Dedifferentiated amniotic fluid mesenchymal stem cell (primary cell): Measurements from ENCODE around the gene CHSY1.

Source experiments
- DNase-seq: peaks from one replicate; pipeline ENCODE4 v3.0.0-alpha.2; 2016; ENCODE audit errors: extremely low spot score

CHSY1 gene

DNA sequence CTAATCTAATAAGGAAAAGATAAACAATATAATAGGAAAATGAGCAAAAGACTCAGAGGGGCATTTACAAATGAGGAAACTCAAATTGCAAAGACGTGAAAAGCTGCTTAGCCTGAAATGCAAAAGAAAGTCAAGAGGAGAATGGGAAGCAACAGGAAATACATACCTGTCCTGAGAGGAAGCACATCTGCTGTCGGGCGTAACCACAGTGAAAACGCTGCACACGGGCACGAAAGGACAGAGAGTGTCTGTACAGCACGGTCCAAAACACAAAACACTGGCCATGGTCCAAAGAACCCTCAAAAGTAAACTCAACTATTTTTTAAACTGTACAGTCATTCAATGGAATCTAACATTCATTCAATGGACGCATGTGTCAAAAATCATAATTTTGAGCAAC is 100.6 kb downstream of the CHSY1 start:
- no peak for DNase-seq

DNA sequence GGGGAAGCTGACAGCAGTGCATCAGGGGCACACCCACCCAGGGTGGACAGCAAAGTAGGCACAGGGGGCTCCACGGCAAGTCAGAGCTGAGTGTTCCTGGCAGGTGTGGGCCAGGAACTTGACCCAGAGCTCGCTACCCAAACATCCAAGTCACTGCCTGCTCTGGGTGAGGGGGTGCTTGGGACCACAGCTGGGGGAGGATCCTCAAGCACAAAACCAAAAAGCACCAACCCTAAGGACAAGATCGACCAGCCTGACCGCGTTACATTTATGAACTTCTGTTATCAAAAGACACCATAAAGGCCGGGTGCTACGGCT is 101.2 kb downstream of the CHSY1 start:
- no peak for DNase-seq

DNA sequence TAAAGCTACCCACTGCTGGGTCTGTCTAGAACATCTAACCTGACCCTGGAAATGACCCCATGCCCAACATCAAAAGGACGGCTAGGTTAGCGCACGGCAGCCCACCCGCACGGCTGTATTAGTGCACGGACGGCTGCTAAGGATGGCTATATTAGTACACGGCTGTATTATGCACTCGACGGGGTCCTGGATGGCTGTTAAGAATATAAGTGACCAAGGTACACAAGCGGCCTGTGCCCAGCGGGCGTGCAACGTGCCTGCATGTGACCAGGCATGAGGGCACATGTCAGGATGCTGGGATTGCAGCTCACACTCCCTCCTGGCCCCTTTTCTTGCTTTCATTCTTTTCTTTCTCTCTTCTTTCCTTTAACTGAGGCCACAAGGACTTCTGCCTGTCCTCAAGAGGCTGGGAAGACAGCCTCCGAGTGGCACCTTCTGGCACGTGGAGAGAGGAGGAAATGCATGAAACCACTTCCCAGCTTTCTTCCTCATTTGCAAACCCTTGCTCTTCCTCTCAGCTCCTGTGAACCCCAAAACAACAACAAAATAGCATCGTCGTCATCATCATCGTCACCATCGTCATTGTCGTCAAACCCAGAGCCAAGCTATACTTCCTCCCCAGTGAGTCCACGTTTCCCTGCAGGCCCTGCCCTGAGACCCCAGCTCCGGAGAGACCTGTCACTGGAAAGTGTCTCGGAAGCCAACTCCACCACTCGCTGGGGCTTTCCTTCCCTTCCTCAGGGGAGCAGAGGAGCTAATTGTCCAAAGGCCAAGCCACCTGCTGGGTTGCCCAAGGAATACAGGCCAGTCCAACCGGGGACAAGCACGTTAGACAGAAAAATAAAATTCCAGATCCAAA is 101.8 kb downstream of the CHSY1 start:
- DNase-seq: no peak

DNA sequence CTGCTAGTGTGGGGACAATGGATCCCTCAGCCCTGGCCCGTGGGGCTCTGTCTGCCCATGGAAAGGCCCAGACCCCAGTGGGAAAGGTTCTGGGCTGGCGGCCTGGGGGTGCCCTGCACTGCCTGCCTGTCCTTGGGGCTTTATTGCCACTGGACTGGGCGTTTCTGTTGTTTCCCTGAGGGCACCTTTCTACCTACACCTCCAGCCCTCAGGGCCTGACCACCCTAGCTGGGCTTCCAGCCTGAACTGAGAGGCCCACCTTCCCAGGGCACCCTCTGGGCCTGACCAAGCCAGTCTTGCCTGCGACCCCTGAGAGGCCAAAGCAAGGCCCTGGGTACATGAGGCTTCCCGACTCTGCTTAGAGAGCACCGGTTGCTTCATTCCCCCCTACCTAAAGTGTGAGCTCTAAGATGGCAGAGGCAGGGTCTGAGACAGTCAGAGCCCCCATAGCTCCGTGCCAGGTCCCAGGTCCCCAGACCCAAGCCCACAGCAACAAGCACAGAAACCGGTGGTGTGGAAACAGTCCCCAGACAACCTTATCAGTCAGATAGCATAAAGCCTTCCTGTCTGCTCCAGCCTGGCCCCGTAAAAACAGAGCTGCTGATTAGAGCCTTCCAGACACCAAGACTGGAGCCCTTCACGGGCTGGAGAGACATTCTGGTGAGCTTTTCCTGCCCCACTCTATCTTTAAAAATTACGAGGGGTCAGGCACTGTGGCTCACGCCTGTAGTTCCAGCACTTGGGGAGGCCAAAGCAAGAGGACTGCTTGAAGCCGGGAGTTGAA is 102.8 kb downstream of the CHSY1 start:
- DNase-seq: no peak

DNA sequence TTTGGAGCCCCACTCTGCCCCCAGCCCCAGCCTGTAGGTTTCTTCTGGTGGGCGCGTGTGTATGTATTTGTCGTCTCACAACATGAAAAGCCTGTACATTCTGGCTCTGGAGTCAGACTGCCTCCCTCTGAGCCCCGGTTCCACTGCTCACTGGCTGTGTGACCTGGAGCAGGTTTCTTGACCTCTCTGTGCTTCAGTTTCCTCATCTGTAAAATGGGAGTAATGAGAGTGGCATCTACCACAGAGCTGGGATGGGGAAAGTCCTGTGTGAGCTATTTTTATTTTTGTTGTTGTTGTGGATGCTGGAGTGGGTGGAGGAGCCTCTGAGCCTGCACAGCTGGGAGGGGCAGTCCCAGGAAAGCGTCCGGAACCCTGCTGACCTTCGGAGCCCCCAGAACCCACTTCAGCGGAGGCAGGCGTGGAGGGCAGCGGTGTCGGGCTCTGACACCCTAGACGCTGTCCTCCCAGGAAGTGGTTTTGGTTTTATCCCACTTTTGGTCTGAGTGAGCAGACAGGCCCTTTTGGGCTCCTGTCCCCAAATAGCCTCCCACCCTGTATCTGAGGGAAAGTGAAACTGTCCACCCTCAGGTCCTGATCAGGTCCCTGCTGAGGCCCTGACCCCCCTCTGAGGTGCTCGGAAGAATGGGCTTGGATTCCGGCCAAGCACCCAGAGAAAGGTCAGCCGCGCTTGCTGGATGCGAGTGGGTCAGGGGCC is 103.5 kb downstream of the CHSY1 start:
- no peak for DNase-seq

DNA sequence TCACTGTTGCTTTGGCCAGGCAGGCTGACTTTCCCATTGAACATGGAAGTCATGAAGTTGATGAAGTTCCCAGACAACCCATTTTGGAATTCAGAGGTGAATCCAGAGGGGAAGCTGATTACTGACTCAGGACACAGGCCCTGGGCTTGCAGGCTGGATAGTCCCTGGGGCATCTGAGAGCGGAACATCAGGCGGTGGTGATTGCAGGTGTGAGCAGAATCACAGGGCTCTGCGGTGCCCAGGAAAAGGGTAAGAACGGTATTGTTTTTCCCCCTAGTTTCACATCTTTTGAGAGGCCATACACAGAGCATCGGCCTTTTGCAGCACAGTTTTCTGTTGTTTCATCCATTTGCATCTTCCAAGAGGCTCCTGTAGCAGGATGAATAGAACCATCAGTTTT is 104.7 kb downstream of the CHSY1 start:
- no peak for DNase-seq

DNA sequence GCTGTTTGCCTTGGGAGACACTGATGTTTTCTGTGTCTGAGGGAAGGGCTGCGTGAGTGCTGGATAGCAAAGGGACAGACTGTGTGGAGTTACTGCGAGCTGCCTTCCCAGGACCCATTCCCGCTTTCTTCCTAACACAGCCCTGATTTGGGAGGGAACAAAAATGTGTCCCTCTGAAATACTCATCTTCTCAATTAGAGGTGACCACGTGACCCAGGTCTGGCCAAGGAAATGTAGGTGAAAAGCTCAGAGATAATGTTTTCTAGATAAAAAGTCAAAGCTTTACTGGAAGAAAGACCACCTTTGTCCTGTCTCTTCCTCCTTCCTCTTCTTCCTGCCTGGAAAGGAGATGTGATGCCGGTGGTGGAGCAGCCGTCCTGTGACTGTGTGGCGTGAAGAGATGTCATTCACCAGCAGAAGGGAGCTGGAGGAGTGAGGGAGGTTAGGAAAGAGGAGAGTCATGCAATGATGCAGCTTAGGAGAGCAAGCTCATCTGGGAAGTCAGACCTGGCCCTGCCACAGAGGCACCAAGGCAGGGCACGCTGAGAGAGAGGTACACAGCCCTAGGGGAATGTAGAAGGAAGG is 105.6 kb downstream of the CHSY1 start:
- no peak for DNase-seq

DNA sequence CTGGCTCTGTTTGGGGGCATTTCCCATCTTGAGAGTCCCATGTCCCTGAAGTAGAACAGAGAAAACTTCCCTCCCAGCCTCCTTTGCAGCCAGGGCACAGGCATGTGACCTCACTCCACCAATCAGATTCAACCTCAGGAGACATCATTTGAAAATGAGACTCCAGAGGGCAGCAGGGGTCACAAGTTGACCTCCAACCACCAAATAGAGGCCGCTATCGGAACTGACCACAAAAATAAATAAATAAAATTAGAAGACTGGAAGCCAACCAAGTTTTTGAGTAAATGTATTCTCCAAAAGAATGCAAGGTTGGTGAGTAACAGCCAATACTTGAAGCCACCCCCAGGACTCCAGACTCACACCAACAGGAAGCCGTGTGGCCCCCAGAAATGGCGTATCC is 106.5 kb downstream of the CHSY1 start:
- DNase-seq: no peak

DNA sequence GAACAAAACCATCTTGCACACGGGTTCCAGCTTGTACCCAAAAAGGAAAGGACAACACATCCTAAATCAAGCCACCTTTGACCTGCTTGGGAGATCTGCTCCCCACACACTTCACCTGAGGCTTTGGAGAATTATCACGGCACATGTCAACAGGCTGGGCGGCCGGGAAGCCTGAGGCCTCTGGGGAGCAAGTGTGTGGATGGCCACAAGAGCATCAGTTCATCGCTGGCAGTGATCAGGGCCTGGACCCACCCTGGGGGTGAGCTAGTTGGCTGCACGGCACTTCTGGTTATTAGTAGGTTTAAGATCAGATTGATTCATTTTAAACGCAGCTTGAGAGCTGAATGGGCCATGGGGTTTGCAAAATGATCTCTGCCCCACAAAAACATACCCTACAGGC is 108.5 kb downstream of the CHSY1 start:
- DNase-seq: no peak

DNA sequence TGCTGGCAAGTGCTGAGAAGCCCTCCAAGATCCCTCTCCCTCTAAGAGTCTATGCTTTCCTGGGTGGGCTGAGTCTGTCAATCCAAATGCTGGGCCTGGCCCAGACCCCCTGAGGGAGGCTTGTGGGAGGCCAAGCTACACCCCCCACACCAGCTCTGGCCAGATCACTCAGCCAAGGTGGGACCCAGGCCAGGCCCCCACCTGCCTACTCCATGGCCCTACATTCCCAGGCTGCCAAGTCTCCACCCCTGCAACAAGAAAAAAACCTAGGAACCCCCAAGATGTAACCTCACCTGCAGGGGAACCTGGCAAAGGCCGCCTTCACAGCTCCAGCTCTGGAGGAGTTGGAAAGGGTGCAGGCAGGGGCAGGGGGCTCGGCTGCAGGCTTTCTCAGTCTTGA is 109.1 kb downstream of the CHSY1 start:
- DNase-seq: no peak

DNA sequence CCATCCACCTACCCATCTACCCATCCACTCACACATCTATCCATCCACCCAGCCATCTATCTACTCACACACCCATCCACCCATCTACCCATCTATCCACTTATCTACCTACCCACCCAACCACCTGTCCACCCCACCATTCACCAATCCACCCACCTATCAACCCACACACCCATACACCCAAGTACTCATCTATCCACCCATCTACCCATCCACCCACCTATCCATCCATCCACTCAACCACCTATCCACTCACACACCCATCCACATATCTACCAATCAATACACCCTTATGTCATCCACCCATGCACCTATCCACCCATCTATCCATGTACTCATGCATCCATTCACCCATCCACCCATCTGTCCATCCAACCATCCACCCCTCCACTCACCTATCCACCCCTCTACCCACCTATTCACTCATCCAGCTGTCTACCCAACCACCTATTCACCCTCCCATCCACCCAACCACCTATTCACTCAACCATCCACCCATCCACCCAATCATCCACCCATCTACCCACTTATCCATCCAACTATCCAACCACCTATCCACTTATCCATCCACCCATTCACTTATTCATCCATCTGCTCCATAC is 109.8 kb downstream of the CHSY1 start:
- DNase-seq: no peak

DNA sequence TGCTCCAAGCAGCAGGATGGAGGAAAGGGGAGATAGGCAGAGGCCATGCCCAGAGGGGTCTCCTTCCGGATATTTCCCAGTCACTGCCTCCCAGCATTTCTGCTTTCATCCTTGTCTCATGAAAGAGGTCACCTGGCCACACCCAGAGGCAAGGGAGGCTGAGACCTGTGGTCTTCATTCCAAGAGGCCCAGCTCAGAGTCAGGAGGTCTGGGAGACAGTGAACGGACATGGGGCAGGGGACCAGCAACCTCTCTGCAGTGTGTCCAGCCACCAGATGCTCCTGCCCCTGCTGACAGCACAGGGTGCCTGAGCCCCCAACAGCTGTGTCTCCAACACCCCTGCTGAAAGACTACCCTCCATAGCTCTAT is 111.2 kb downstream of the CHSY1 start:
- DNase-seq: no peak

DNA sequence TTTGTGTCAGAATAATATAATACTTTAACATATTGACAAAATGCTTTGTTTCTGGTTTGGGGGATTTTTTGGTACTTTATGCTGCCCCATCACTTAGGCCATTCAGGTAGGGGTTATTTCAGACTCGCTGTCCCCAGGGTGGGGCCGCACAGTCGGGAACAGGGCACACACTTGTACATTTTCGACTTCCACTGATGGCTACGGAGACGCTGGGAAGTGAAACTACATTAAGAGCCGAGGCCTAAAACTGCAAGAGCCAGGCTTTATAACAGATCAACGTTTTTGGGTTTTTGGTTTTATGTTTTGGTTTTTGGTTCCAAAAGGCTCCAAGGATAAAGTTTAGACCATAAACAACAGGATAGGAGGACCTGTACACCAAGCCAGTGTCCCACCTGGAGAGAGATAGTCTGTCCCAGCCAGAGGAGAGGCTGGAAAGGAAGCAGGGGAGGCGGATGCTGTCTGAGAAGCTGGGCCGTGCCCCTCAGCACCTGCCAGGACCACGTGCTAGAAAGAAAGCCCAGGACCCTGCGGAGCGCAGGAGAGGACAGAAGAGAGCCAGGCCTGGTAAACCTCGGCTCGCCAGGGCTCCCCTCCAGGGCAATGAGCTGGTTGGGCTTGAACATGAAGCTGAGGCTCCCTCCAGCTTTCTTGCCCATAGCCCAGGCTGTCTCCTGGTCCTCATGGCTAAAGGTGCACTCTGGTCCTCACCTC is 111.7 kb downstream of the CHSY1 start:
- DNase-seq: no peak

DNA sequence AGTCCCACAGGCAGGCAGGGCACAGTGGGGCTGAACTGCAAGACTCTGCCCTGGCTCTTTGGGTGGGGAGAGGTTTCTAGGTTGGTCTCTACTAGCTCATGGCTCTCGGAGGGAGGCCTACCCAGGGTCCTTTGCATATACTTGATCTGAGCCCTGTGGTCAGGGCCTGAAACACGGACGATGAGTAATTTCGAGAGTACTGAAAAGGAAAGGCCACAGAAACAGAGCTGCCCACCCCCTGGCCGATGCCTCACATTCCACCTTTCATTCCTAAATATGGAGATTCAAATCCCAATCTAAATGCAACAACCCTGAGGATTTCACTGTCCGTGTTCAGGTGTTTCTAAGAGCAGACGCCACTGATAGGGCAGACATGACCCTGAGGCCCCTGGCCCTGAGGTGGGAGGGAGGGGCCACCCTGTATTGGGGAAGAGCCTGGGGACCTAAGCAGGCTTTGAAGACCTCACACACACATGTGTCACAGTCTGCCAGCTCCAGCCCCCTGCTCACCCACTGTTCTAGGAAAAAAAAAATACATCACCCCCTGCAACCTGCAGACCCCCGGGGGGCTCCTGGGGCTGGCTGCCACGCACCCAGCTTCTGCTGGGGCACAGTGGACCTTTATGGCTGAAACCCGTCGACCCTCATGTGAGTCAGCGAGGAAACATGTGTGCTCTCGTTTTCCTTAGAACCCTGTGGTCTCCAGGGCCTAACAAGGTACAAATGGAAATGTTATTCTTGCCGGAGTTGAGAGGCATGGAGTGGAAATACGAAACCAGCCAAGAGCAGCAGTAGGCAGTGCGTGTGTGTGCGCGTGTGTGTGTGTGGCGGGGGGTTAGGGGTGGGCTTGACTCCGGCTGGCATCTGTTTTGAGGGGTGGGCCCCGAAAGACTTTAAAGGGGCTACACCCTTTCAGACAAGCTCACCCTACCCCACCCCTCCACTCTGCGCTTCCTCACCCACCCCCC is 112.7 kb downstream of the CHSY1 start:
- no peak for DNase-seq

DNA sequence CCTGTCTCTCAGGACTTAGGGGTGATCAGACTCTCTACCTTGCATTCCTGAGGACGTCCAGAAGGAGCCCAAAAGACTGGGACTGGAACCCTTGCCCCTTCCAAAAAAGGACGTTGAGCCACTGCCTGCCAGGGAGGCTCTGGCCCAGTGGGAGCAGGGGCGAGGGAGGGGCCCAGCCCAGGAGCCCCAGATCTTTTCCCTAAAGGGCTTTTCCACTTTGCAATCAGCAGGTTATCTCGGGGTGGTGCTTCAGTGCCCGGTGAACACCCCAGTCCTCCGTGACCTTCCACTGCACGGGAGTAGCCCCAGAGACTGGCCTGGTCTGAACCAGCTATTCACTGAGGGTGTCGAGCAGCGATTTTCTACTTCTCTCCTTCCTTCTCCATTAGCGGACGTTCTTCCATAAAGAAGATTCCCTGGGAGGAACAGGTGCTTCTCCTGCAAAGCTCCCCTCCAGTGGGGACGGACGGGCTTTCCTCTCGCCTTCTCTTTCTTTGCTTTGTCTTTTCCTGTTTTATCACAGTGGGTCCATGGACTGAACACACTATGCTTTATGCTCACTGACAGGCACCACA is 113.7 kb downstream of the CHSY1 start:
- no peak for DNase-seq

DNA sequence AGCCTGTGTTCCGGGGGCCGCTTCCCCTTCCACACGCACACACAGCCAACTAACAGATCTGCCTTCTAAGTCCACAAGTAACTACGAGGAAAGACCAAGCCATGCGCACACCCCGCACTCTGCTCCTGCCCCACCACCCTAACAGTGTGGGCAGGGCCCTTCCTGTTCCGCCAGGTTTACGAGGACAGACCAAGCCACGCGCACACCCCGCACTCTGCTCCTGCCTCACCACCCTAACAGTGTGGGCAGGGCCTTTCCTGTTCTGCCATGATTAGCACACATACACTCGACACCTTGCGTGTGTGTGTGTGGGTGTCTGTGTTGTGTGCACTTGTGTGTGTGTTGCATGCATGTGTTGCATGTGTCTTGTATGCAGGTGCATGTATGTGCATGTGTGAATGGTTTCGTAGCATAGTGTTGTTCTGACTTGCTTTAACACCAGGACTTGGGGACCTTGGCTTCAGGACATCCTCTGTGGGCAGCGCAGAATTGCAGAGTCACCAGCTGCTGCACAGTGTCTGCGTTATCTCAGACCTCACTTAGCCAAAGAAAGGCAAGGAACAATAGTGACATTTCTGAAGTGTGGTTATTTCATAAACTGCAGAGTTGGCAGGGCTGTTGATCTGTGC is 114.4 kb downstream of the CHSY1 start:
- DNase-seq: no peak

DNA sequence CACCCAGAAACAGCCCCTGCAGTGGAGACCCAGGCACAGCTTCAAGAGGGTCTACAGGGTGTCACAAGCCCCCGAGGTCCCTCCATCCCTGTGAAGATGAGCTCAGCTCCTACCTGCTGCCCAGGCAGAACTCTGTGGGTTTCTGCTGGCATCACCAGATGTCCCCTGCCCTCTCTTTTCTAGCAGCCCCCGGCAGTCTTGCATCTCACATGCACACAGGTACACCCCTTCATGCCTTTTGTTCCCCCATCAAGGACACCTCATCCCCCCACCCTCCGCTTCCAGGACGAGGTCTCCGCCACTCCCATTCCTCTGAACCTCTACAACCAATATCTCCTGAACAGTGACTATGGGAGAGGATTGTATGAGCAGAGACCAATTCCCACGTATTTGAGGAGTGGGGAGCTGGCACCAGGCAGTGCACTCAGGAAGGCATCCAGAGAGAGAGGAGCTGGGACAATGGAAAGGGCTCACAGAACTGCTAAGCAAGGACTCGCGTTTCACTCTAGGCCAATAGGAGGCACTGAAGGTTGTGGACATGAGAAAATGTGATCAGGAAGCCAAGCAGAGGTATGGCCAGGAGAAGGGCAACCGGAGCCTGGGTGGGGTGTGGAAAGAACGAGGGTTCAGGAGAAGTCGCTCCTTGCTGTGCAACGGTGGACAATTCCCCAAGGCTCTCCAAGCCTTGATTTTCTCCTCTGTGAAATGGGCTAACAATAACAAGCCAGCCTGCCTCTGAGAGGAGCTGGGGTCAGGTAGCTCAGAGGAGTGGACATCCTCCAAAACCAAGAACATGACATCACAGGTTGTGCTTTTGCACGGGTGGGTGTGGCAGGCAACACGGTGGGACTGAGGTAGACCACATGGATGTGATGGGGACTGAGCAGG is 115.2 kb downstream of the CHSY1 start:
- DNase-seq: no peak

DNA sequence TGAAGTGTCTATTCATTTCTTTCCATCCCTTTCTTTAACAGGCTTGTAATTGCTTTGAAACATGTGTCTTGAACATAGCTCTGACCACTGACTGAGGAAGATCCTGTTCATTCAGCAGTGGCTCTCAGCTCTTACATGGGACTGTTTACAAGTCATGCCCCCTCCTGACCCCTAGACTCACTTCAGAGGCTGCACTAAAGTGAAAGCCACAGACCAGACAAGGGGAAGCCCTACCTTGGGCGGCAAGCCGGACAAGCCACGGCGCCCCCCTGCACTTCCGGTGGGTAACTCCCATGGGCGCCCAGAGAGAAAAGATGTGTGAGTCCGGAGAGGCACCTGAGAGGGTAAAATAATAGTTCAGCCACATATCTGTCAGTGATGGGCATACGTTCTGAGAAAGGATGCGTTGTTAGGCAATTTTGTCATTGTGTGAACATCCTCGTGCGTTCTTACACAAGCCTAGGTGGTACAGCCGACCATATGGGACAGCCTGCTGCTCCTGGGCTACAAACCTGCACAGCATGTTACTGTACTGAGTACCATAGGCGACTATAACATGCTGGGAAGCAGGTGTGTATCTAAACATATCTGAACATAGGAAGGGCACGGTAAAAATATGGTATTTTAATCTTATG is 116.2 kb downstream of the CHSY1 start:
- no peak for DNase-seq
